A673 (cell line): Measurements from ENCODE around the gene FBXL17.

Source experiments
- EZH2 ChIP-seq: fragments of 200-600 bp; sonication (generic); IDR thresholded peaks from 2 replicates; pipeline ENCODE4 v1.6.1; 2017; ENCODE audit warnings: borderline replicate concordance, low read depth, mild to moderate bottlenecking, mixed read lengths, antibody characterized with exemption, low read length; ENCODE audit not compliant: poor library complexity, severe bottlenecking
- TF ChIP-seq, protein P1 (sequence below): fragments of 300-800, 200-600 bp; sonication (generic); conservative IDR thresholded peaks from 2 replicates; pipeline ENCODE4 v1.5.1; 2017; ENCODE audit warnings: low read depth, mild to moderate bottlenecking, antibody characterized with exemption, low read length, moderate library complexity, mixed read lengths

DNA sequence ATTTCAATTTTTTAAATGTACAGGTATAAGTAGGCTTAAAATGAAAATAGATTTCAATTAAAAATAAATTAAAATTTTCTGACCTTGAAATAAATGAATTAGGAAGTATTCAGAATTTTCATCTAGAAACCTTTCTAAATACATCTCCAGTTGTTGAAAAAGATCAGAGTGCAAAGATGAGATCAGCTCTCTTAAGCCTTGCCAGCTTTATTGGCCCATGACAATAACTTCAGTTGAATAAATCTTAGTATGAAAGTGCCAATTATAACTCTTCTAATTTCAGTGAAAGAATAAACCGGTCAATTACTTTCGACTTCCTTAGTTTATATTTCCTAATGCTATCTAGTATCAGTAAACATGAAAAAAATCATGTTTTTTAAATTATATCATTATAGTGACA, 117.4 kb downstream of the FBXL17 start:
- TF ChIP-seq EZH2 = no peak
- TF ChIP-seq, protein P1, sequence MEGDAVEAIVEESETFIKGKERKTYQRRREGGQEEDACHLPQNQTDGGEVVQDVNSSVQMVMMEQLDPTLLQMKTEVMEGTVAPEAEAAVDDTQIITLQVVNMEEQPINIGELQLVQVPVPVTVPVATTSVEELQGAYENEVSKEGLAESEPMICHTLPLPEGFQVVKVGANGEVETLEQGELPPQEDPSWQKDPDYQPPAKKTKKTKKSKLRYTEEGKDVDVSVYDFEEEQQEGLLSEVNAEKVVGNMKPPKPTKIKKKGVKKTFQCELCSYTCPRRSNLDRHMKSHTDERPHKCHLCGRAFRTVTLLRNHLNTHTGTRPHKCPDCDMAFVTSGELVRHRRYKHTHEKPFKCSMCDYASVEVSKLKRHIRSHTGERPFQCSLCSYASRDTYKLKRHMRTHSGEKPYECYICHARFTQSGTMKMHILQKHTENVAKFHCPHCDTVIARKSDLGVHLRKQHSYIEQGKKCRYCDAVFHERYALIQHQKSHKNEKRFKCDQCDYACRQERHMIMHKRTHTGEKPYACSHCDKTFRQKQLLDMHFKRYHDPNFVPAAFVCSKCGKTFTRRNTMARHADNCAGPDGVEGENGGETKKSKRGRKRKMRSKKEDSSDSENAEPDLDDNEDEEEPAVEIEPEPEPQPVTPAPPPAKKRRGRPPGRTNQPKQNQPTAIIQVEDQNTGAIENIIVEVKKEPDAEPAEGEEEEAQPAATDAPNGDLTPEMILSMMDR = no peak
